ENCODE measurements around the gene KCNN2.

- TF ChIP-seq MAX (IDR thresholded peaks at IDR 0.05): no peak
- TF ChIP-seq, protein P1, sequence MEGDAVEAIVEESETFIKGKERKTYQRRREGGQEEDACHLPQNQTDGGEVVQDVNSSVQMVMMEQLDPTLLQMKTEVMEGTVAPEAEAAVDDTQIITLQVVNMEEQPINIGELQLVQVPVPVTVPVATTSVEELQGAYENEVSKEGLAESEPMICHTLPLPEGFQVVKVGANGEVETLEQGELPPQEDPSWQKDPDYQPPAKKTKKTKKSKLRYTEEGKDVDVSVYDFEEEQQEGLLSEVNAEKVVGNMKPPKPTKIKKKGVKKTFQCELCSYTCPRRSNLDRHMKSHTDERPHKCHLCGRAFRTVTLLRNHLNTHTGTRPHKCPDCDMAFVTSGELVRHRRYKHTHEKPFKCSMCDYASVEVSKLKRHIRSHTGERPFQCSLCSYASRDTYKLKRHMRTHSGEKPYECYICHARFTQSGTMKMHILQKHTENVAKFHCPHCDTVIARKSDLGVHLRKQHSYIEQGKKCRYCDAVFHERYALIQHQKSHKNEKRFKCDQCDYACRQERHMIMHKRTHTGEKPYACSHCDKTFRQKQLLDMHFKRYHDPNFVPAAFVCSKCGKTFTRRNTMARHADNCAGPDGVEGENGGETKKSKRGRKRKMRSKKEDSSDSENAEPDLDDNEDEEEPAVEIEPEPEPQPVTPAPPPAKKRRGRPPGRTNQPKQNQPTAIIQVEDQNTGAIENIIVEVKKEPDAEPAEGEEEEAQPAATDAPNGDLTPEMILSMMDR (IDR thresholded peaks at IDR 0.05; ENCODE audit: low read depth, low read length, missing input control): no peak
These were observed 76.1 kb downstream of the KCNN2 start for GRCh38 chr5:114437936-114438335.
